Skeletal muscle tissue (tissue), 4 donors: Measurements from ENCODE around the gene FOXC2. TPM values are rescaled to one million over a fixed set of nuclear protein-coding genes. Genes with fewer than 3 reads are reported as not detected.

Experiments
- H3K27ac ChIP-seq: one replicate; pipeline ENCODE4 v1.7.0; 2013; ENCODE audit warnings: mild to moderate bottlenecking, low read depth, low read length, inconsistent platforms
- H3K27me3 ChIP-seq, 3 donors: one replicate each; pipeline ENCODE4 v1.7.0; 2013; ENCODE audit warnings: low read length in 3 of 3; ENCODE audit not compliant: control insufficient read depth in 3 of 3, insufficient read depth in 3 of 3
- H3K36me3 ChIP-seq, 3 donors: one replicate each; pipeline ENCODE4 v1.7.0; 2013; ENCODE audit warnings: low read length in 3 of 3; ENCODE audit not compliant: control insufficient read depth in 3 of 3, insufficient read depth in 3 of 3
- H3K4me1 ChIP-seq, 3 donors: one replicate each; pipeline ENCODE4 v1.7.0; 2013; ENCODE audit warnings: low read length in 3 of 3, mild to moderate bottlenecking in 3 of 3; ENCODE audit not compliant: control insufficient read depth in 3 of 3, insufficient read depth in 3 of 3
- H3K4me3 ChIP-seq, 3 donors: one replicate each; pipeline ENCODE4 v1.7.0; 2013; ENCODE audit warnings: low read length in 3 of 3
- H3K9ac ChIP-seq, 3 donors: one replicate each; pipeline ENCODE4 v1.7.0; 2013; ENCODE audit warnings: low read length in 3 of 3, mild to moderate bottlenecking in 3 of 3, moderate library complexity in 2 of 3, low read depth in 1 of 3
- H3K9me3 ChIP-seq, 3 donors: one replicate each; pipeline ENCODE4 v1.7.0; 2013; ENCODE audit warnings: low read length in 3 of 3; ENCODE audit not compliant: control insufficient read depth in 3 of 3
- total RNA-seq: library from RNA; depleted of rRNA; stranded (reverse); fragments of >200 nt; gene quantifications from one replicate; pipeline ENCODE4 v1.2.3, GENCODE V29; 2014
- donor health status: Osteomylitis.

Gene FOXC2
- total RNA-seq, 1 donor from 2014 or later = under 0.01 TPM

DNA sequence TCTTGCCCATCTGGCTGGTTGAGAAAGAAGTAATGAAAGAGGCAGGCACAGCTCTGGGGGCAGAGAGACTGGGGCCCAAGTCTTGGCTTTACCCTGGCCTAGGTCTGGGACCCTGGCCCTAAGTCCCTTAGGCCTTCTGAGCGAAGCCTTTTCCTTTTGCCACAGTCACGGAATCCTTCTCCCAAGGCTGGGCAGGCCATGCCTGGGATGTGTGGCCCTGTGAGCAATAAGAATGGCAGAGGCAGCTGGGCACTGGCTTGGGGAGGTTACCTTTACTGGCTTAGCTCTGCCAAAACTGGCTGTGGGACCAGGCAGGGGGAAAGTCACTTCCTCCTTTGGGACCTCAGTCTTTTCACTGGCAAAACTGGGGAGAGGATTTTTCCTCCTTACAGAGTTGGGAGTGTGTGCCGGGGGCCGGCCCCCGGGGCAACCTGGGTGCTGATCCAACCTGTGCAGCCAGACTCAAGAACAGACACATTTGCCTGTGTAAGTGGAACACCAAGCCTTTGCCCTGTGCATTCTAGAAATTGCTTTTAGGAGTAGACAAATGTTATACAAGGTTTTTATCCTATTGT, 43.4 kb upstream of the FOXC2 start:
- no peaks in the 10 kb centered on the region for H3K9me3 ChIP-seq
- H3K9ac ChIP-seq = no peak overlapping the region
- H3K27me3 ChIP-seq = peaks cover 51 to 65% (median 55%) of the 10 kb centered on the region in 3 donors
- H3K27ac ChIP-seq = no peak overlapping the region
- no peak overlapping the region for H3K4me3 ChIP-seq
- no peaks in the 10 kb centered on the region for H3K36me3 ChIP-seq
- H3K4me1 ChIP-seq = peaks cover 6 to 9% (median 7%) of the 10 kb centered on the region in 3 donors

DNA sequence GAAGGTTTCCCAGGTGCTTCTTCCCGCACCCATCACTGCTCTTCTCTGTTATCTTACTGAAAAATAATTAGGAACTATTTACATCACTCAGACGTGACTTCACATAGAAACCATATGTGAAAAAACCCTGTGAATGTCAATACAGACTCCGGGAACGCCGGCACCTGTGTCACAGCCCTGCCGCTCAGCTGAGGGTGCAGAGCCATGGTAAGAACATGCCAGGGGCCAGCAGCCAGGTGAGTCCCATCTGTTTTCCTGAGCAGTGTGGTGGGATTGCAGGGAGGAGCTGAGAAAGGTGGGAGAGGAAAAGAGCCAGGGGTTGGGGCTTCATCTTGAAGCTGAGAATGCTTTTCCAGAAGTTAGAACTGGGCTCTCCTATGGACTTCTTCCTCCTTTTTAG, 42.6 kb upstream of the FOXC2 start:
- Histone ChIP-seq H3K36me3 (no peaks in the 10 kb centered on the region), H3K9me3 (no peaks in the 10 kb centered on the region), H3K4me3 (no peak overlapping the region), H3K27me3 (peaks cover 44 to 57% (median 49%) of the 10 kb centered on the region in 3 donors), H3K4me1 (peaks cover 6 to 9% (median 8%) of the 10 kb centered on the region in 3 donors), H3K9ac (no peak overlapping the region), H3K27ac (no peak overlapping the region)

DNA sequence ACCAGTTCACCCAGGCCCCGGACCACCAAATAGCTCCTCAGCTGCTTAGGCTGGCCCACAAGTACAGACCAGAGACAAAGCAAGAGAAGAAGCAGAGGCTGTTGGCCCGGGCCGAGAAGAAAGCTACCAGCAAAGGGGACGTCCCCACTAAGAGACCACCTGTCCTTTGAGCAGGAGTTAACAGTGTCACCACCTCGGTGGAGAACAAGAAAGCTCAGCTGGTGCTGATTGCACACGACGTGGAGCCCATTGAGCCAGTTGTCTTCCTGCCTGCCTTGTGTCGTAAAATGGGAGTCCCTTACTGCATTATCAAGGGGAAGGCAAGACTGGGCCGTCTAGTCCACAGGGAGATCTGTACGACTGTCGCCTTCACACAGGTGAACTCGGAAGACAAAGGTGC, 40.9 kb upstream of the FOXC2 start:
- Histone ChIP-seq H3K9ac (no peak overlapping the region), H3K36me3 (peaks cover 0 to 2% (median 2%) of the 10 kb centered on the region in 3 donors), H3K27ac (no peak overlapping the region), H3K4me3 (no peak overlapping the region), H3K27me3 (peaks cover 27 to 41% (median 32%) of the 10 kb centered on the region in 3 donors), H3K4me1 (peaks cover 0 to 8% (median 5%) of the 10 kb centered on the region in 3 donors), H3K9me3 (no peaks in the 10 kb centered on the region)

DNA sequence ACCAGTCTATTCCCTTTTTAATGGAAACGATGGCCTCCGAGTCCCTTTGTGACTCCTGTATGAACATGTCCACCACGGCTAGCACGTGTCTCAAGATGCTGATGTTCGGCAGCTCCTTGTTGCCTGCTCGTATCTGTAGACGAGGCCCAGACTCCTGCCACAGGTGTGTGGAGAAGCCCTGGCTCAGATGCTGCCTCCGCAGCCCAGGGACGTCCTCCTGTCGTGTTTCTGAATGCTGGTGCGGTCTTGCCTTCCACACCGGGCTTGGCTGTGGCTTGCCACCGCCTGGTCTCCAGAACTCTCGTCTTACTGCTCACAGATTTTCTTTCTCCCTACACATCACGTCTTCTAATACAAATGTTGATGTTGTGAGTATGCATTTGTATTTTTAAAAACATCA, 39.3 kb upstream of the FOXC2 start:
- H3K4me3 ChIP-seq = no peak overlapping the region
- peaks cover 11 to 24% (median 15%) of the 10 kb centered on the region in 3 donors for H3K27me3 ChIP-seq
- H3K36me3 ChIP-seq = peaks cover 3 to 8% (median 5%) of the 10 kb centered on the region in 3 donors
- no peak overlapping the region for H3K9ac ChIP-seq
- peaks cover 0 to 8% (median 0%) of the 10 kb centered on the region in 3 donors for H3K4me1 ChIP-seq
- no peak overlapping the region for H3K27ac ChIP-seq
- no peaks in the 10 kb centered on the region for H3K9me3 ChIP-seq

DNA sequence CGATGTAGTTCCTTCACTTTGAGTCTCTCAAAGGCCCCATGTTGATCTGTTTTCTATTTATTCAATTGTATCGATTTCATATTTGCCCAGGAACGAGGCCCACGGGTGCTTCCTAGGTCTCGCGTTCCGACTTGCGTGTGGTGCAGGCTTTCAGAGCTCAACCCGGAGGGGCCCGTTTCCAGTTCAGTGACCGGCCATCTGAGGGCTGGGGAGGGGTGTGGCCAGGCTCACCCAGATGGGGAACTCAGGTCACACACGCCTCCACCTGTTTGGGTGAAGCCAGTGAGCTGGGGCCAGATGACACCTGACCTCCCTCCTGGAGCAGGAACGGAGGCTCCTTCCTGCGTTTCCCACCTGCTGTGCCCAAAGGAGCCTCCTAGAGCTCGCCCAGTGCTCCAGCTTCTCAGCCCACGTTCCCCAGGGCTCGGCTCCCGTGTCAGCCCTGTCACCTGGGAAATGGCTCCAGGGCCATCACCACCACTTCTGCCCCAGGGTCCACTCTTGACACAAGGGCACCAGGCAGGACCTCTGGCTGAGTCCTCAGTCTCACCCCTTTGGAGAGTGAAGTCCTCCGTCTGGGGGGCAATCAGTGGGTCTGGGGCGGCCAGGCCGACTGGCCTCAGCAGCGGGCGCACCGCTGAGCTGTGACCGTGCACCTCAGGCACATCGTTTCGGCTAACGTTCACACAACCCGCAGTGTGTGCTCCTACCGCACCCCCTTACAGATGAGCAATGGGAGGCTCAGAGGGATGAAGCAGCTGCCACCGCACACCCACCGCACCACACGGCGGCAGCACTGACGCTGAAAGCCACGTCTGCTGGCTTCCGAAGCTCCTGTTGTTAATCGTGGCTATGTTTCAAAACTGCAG, 38.3 kb upstream of the FOXC2 start:
- no peaks in the 10 kb centered on the region for H3K9me3 ChIP-seq
- no peak overlapping the region for H3K27ac ChIP-seq
- H3K36me3 ChIP-seq = peaks cover 3 to 11% (median 9%) of the 10 kb centered on the region in 3 donors
- no peak overlapping the region for H3K9ac ChIP-seq
- peaks cover 0 to 4% (median 0%) of the 10 kb centered on the region in 3 donors for H3K4me1 ChIP-seq
- no peak overlapping the region for H3K4me3 ChIP-seq
- peaks cover 2 to 15% (median 6%) of the 10 kb centered on the region in 3 donors for H3K27me3 ChIP-seq

DNA sequence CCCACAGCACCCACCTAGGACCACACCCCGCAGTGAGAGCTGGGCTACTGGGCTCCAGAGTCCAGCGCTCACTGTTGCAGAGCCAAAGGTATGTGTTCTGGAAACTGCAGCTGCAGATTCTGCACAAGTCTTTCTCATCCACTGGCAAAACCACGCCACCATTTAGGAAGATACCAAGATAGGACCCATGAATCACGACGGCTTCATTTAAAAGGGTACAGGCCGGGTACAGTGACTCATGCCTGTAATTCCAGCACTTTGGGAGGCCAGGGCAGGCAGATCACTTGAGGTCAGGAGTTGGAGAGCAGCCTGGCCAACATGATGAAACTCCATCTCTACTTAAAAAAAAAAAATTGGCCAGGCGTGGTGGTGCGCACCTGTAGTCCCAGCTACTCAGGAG, 37.5 kb upstream of the FOXC2 start:
- no peak overlapping the region for H3K4me3 ChIP-seq
- H3K27ac ChIP-seq = no peak overlapping the region
- H3K27me3 ChIP-seq = peaks cover 0 to 8% (median 0%) of the 10 kb centered on the region in 3 donors
- H3K36me3 ChIP-seq = peaks cover 3 to 11% (median 9%) of the 10 kb centered on the region in 3 donors
- H3K9me3 ChIP-seq = no peaks in the 10 kb centered on the region
- H3K4me1 ChIP-seq = peaks cover 0 to 4% (median 0%) of the 10 kb centered on the region in 3 donors
- H3K9ac ChIP-seq = no peak overlapping the region

DNA sequence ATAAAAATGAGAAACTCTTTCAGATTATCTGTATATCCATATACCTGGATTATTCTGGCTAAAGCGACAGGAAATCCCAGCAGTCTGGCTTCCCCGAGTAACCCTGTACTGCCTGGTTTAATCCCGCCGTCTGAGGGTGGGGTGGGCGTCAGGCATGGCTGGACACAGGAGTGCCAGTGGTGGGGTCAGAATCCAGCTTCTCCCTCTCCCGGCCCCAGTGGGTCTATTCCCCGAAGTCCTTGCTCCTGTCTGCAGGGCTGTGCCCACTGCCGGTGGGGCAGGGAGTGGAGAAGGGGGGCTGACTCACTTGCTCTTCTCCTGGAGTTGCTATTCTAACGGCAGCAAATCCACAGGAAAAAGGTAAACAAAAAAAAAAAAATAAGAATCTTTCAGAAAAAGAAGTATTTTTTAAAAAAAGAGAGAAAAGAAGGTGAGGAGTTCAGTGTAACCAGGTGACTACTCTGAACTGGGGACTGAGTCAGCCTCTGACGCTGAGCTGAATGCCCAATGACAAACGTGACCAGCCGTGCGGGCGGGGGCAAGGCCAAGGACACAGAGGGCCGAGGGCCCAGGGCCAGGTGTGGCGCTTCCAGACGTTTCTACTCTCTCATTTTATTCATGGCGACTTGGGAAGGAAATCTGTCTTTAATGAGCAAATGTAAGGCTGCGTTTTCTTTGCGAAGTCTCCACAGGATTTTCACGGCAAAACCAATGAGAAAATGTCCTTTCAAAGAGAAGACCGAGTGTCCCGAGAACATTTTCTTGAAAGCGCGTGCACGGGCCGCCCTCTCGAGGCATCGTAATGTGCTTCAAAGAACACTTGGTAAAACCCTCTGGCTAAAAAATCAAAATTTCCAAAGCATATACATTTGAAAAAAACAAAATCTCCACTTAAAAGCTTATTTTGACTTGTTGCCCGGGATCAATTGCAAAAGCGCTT, 36.1 kb upstream of the FOXC2 start:
- no peaks in the 10 kb centered on the region for H3K9me3 ChIP-seq
- H3K4me1 ChIP-seq = peaks cover 0 to 4% (median 0%) of the 10 kb centered on the region in 3 donors
- H3K27ac ChIP-seq = no peak overlapping the region

DNA sequence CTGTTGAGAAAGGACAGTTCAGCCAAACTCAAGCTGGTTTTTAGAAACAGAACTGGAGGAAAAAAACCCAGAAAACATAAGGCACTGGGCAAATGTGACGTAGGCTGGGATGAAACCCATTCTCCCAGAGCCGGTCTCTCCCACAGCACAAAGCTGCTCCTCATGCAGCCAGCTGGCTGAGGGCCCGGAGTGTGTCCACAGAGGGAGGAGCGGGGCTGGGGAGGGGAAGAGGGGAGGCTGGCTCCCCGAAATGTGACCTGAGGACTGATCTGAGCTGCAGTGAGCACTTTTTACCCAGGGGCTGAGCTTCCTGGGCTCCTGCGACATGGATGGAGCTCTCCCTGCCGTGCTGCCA, 35.5 kb upstream of the FOXC2 start:
- H3K4me3 ChIP-seq = no peak overlapping the region
- no peak overlapping the region for H3K27ac ChIP-seq
- H3K9ac ChIP-seq = no peak overlapping the region
- peaks cover 0 to 4% (median 0%) of the 10 kb centered on the region in 3 donors for H3K4me1 ChIP-seq
- peaks cover 8 to 12% (median 12%) of the 10 kb centered on the region in 3 donors for H3K36me3 ChIP-seq
- H3K27me3 ChIP-seq = peaks cover 0 to 4% (median 0%) of the 10 kb centered on the region in 3 donors
- no peaks in the 10 kb centered on the region for H3K9me3 ChIP-seq

More for the DNA sequence above, 36.1 kb upstream of the FOXC2 start:
- Histone ChIP-seq H3K27me3 (peaks cover 0 to 4% (median 0%) of the 10 kb centered on the region in 3 donors), H3K36me3 (peaks cover 3 to 11% (median 9%) of the 10 kb centered on the region in 3 donors), H3K9ac (no peak overlapping the region), H3K4me3 (no peak overlapping the region)

DNA sequence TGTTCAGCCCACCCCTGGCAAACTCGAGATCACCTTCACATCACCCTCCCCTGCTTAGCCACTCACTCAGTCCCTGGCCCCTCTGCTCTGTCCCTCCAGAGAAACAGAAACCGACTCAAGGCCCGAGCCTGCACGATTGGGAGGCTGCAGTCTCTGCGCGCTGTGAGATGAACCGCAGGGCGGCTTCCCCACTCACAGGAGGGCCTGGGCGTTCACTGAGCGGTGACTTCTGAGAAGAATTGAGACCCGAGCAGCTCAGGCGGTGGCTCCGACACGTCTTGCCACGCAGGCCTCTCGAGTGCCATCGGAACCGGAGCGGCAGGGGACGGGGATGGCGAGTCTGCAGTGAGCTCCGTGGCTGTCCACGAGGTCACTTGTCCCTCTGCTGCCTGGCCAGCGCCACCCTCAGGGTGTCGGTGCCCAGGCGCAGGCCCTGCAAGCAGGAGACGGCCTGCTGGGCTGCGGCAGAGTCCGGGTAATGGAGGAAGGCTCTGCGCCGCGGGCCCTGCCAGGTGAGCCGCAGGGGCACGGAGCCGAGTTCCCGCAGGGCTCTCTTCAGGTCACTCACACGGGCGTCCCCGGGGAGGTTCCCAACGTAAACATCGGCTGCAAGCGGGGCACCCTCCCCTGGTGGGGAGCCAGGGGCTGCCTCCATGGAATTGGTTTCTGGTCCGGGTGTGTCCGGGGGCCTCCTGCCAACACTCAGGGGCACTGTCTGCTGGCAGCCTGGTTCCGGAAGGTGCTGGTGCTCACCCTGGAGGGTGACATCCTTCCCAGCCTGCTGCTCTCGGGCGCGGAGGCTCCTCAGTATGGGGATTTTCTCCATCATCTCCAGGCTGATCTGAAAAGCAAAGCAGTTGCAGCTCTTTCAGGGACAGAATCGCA, 34.7 kb upstream of the FOXC2 start:
- no peak overlapping the region for H3K27ac ChIP-seq

More for the DNA sequence above, 34.7 kb upstream of the FOXC2 start:
- Histone ChIP-seq H3K9ac (no peak overlapping the region), H3K4me3 (no peak overlapping the region), H3K4me1 (peaks cover 0 to 4% (median 0%) of the 10 kb centered on the region in 3 donors), H3K9me3 (no peaks in the 10 kb centered on the region), H3K36me3 (peaks cover 14 to 17% (median 15%) of the 10 kb centered on the region in 3 donors), H3K27me3 (no peaks in the 10 kb centered on the region)
